ENCODE data around the gene SMG9.

The SMG9 gene

DNA sequence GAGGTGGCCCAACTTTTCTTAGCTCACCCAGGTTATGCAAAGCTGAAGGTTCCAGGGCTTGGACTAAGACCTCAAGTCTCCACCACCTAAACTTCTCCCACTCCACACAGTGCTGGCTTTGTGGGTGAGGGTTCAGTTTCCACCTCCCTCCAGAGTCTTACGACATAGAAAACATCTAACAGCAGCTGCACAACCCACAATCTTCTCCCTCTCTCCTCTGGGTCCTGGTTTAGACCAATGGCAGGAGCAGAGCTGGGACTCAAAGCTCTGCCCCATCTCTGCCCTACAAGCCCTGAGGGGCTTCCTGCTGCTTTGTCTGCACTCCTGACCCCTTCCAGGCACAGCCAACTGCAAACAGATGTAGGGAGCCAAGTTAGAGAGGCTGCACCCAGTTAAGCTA is 22.9 kb downstream of the SMG9 start:
- no peaks in the 10 kb centered on the region for H3K9me3 Mint-ChIP-seq
- peaks cover 44% of the 10 kb centered on the region for H3K36me3 Mint-ChIP-seq (ENCODE audit: low read depth)
- peak overlapping the region; percentile 63 for H3K27ac Mint-ChIP-seq
- no peaks in the 10 kb centered on the region for H3K27me3 Mint-ChIP-seq (ENCODE audit: low read depth)
- no peak overlapping the region for H3K4me3 Mint-ChIP-seq
- peaks cover 3% of the 10 kb centered on the region for H3K4me1 Mint-ChIP-seq (ENCODE audit: low read depth)

DNA sequence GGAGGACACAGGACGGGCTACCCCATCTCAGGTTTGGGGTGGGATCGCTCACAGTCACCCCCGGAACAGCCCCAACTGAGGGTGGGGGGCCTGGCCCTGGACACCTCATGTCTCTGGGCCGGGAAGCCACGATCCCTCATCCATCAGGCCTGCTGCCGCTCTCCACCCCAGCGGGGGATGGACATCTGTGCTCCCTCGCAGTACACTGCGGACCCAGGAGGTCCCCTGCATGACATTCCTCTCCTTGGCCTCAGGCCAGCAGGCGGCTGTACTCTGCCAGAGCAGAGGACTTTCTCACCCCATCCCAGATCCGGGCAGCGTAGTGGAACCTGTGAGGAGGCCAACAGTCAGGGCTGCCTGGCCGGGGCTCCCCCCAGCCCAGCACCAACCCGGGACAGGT is 23.4 kb downstream of the SMG9 start:
- H3K9me3 Mint-ChIP-seq = no peaks in the 10 kb centered on the region

DNA sequence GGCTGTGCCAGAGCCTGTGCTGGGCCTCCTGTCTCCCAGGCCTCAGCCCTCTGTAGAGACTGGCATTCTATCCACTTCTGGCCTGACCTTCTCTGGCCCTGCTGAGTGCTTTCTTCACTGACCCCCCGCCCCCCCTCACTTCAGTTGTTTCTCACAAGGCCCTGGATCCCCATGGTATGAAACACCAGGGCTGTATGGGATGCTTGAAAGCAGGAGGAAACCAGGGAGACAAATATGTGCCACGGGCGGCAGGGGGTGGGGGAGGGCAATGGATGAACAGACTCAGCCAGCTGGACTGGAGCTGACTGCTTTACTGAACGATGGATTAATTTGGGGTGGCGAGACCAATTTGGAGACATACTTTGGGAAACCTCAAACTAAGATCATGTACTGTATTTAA is 24.8 kb downstream of the SMG9 start:
- H3K4me1 Mint-ChIP-seq (ENCODE audit: low read depth) = peaks cover 4% of the 10 kb centered on the region
- H3K9me3 Mint-ChIP-seq = no peaks in the 10 kb centered on the region
- no peaks in the 10 kb centered on the region for H3K27me3 Mint-ChIP-seq (ENCODE audit: low read depth)
- no peak overlapping the region for H3K27ac Mint-ChIP-seq
- H3K36me3 Mint-ChIP-seq (ENCODE audit: low read depth) = peaks cover 35% of the 10 kb centered on the region
- H3K4me3 Mint-ChIP-seq = no peak overlapping the region

More for the DNA sequence above, 23.4 kb downstream of the SMG9 start:
- Mint-ChIP-seq H3K27ac (no peak overlapping the region), H3K36me3 (ENCODE audit: low read depth) (peaks cover 43% of the 10 kb centered on the region), H3K4me1 (ENCODE audit: low read depth) (no peaks in the 10 kb centered on the region), H3K4me3 (no peak overlapping the region), H3K27me3 (ENCODE audit: low read depth) (no peaks in the 10 kb centered on the region)

DNA sequence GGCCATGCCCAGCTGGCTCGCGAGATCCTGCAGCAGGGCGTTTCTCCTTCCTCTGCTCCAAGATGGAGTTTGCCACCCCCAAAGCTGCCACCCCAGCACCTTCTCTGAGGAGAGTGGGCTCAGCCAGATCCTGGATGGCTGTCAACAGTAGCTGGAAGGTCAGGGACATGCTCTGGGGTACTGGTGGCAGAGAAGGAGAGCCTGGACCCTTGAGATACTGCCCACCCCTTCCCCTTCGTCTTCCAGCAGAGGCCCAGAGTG is 27.2 kb downstream of the SMG9 start:
- Mint-ChIP-seq H3K36me3 (ENCODE audit: low read depth) (peaks cover 27% of the 10 kb centered on the region), H3K27me3 (ENCODE audit: low read depth) (no peaks in the 10 kb centered on the region), H3K4me3 (no peak overlapping the region), H3K9me3 (no peaks in the 10 kb centered on the region), H3K4me1 (ENCODE audit: low read depth) (peaks cover 4% of the 10 kb centered on the region), H3K27ac (no peak overlapping the region)

DNA sequence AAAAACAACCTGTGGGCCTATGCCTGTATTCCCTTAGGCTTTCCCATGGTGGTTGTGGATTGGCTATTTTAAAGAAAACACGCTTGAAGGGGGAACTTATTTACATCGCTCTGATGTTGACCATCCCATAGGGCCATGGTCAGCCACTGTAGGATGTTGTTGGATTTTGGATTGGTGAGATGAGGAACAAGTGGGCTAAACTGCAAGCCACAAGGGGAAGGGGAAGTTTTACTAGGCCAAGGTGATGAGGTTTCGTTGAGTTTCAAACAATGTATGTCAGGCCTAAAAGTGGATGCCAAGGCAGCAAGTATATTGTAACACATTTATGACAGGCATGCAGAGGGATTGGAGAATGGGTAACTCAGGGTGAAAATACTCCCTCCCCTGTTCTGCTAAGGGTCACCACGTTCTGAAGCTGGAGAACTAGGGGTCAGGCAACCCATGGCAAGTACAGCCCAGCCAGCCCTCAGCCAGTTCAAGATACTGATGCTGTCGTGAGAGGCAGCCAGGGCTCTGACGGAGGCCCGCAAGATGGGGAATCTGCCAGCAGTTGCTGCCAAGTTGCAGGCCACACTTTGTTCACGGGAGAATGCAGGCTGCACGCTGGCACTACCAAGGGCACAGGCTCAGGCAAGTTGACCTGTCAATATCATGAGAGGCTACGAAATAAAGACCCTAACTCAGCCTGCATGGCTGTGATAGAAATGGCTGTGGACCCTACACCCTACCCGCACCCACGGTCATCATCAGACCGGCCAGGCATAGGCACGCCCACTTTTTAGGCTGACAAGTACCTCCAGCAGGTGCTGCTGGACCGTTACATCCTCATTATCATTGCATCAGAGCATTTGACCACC is 27.8 kb downstream of the SMG9 start:
- Mint-ChIP-seq H3K36me3 (ENCODE audit: low read depth) (peaks cover 21% of the 10 kb centered on the region), H3K27me3 (ENCODE audit: low read depth) (no peaks in the 10 kb centered on the region), H3K4me1 (ENCODE audit: low read depth) (peaks cover 4% of the 10 kb centered on the region), H3K4me3 (no peak overlapping the region), H3K27ac (no peak overlapping the region), H3K9me3 (no peaks in the 10 kb centered on the region)

DNA sequence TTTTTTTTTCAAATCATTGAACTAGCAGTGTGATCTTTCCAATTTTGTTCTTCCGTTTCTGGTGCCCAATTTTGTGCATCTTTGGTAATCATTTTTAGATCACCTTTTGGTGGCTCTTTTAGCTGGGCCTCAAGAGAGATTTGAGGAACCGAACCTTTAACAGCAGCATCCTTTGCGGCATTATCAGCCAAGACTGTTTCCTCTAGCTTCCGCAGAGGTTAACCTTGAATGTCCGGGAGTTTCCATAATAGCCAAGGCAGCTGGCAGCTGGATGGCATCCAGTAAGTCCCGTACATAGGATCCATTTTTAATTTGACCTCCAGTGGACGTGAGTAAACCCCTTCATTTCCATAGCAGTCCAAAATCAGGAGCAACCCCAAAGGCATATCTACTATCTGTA is 29.3 kb downstream of the SMG9 start:
- no peak overlapping the region for H3K4me3 Mint-ChIP-seq
- H3K36me3 Mint-ChIP-seq (ENCODE audit: low read depth) = peaks cover 15% of the 10 kb centered on the region
- H3K27ac Mint-ChIP-seq = no peak overlapping the region
- no peaks in the 10 kb centered on the region for H3K9me3 Mint-ChIP-seq
- peaks cover 4% of the 10 kb centered on the region for H3K4me1 Mint-ChIP-seq (ENCODE audit: low read depth)
- H3K27me3 Mint-ChIP-seq (ENCODE audit: low read depth) = no peaks in the 10 kb centered on the region

DNA sequence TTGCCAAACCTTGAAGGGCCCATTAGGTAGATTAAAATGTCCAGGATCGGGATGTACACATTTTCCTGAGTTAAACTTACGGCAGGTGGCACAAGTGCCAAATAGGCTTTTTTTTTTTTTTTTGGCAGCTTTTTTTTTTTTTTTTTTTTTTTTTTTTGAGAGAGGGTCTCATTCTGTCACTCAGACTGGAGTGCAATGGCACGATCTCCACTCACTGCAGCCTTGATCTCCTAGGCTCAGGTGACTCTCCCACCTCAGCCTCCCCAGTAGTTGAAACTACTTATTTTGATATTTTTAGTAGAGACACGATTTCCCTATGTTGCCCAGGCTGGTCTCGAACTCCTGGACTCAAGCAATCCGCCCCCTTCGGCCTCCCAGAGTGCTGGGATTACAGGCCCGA is 29.9 kb downstream of the SMG9 start:
- Mint-ChIP-seq H3K27me3 (ENCODE audit: low read depth) (no peaks in the 10 kb centered on the region), H3K4me1 (ENCODE audit: low read depth) (peaks cover 4% of the 10 kb centered on the region), H3K27ac (no peak overlapping the region), H3K4me3 (no peak overlapping the region), H3K36me3 (ENCODE audit: low read depth) (peaks cover 15% of the 10 kb centered on the region), H3K9me3 (no peaks in the 10 kb centered on the region)

DNA sequence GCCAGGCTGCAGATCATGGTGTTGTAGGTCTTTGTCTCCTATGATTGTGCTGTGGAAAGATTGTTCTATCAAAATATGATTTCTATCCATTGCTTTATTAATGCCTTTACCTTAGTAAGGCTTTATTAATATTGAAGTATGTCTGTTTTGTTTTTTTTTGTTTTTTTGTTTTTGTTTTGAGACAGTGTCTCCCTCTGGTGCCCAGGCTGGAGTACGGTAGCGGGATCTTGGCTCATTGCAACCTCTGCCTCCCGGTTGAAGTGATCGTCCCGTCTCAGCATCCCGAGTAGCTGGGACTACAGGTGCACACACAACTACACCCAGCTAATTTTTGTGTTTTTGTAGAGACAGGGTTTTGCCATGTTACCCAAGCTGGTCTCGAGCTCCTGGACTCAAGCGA is 31.2 kb downstream of the SMG9 start:
- H3K4me1 Mint-ChIP-seq (ENCODE audit: low read depth) = peaks cover 4% of the 10 kb centered on the region
- H3K36me3 Mint-ChIP-seq (ENCODE audit: low read depth) = peaks cover 9% of the 10 kb centered on the region
- no peak overlapping the region for H3K4me3 Mint-ChIP-seq
- no peaks in the 10 kb centered on the region for H3K27me3 Mint-ChIP-seq (ENCODE audit: low read depth)
- H3K27ac Mint-ChIP-seq = no peak overlapping the region
- H3K9me3 Mint-ChIP-seq = no peaks in the 10 kb centered on the region

DNA sequence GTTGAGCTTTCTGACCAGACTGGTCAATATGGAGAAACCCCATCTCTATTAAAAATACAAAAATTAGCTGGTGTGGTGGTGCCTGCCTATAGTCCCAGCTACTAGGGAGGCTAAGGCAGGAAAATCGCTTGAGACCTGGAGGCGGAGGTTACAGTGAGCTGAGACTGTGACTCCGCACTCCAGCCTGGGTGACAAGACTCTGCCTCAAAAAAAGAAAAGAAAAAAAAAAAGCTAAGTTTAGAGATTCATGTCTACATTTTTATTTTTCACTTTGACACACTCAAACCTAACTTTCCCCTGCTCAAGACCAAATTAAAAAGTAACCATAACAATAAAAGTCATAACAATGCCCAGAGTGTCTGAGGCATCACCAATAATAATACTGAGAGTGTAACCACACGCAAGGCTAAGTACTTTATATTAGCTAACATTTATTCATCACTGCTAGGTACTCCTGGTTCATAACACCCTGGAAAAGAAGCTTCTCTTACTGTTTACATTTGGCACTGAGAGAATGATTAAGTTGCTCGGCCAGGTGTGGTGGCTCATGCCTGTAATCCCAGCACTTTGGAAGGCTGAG is 33.2 kb downstream of the SMG9 start:
- Mint-ChIP-seq H3K4me3 (no peak overlapping the region), H3K36me3 (ENCODE audit: low read depth) (no peaks in the 10 kb centered on the region), H3K27me3 (ENCODE audit: low read depth) (no peaks in the 10 kb centered on the region), H3K27ac (no peak overlapping the region), H3K4me1 (ENCODE audit: low read depth) (peaks cover 4% of the 10 kb centered on the region), H3K9me3 (no peaks in the 10 kb centered on the region)

DNA sequence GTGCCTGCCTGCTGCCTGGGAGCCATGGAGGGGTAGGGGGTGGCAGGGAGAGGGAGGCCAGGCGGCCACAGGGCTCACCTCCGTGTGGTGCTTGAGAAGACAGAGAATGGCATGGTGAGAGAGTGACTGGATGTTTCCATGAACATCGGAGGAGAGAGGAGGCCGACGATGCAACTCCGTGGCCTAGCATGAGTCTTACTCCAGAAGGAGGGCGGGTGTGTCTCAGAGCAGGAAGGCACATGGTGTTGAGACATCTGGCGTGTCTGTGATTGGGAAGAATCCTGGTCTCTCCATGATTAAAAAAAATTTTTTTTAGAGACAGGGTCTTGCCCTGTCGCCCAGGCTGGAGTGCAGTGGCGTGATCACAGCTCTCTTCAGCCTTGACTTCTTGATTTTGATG is 33.8 kb downstream of the SMG9 start:
- no peak overlapping the region for H3K4me3 Mint-ChIP-seq
- H3K27me3 Mint-ChIP-seq (ENCODE audit: low read depth) = no peaks in the 10 kb centered on the region
- no peak overlapping the region for H3K27ac Mint-ChIP-seq
- peaks cover 4% of the 10 kb centered on the region for H3K4me1 Mint-ChIP-seq (ENCODE audit: low read depth)
- no peaks in the 10 kb centered on the region for H3K9me3 Mint-ChIP-seq
- H3K36me3 Mint-ChIP-seq (ENCODE audit: low read depth) = no peaks in the 10 kb centered on the region

DNA sequence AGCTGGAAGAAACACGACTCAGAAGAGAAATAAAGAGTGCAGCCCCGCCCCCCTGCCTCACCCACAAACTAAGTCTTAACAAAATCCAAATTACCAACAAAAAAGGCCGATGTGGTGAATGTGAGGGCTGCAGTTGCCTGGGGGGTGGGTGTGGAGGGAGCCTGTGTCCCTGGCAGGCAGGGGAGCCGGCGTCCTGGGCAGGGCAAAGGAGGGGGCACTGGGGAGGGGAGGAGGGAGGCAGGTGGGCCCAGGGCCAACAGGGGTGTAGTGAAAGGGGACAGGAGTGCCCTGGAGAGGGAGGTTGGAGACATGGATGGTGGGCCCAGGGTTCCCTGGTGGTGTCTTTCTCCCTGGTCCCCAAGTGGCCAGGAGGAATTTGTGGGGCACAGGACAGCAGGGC is 34.8 kb downstream of the SMG9 start:
- Mint-ChIP-seq H3K27ac (no peak overlapping the region), H3K4me3 (no peak overlapping the region)

DNA sequence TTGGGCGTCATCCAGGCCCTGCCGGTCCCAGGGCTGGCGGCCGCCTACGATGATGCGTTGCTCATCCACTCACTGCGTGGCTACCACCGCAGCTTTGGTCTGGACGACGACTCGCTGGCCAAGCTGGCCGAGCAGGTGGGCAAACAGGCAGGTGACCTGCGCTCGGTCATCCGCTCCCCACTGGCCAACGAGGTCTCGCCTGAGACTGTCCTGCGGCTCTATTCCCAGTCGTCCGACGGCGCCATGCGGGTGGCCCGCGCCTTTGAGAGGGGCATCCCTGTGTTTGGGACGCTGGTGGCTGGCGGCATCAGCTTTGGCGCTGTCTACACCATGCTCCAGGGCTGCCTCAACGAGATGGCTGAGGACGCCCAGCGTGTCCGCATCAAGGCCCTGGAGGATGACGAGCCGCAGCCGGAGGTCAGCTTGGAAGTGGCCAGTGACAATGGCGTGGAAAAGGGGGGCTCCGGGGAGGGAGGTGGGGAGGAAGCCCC is 35.3 kb downstream of the SMG9 start:
- no peaks in the 10 kb centered on the region for H3K36me3 Mint-ChIP-seq (ENCODE audit: low read depth)
- H3K4me3 Mint-ChIP-seq = no peak overlapping the region
- H3K4me1 Mint-ChIP-seq (ENCODE audit: low read depth) = no peaks in the 10 kb centered on the region
- no peaks in the 10 kb centered on the region for H3K9me3 Mint-ChIP-seq
- no peaks in the 10 kb centered on the region for H3K27me3 Mint-ChIP-seq (ENCODE audit: low read depth)
- no peak overlapping the region for H3K27ac Mint-ChIP-seq

More for the DNA sequence above, 34.8 kb downstream of the SMG9 start:
- Mint-ChIP-seq H3K4me1 (ENCODE audit: low read depth) (no peaks in the 10 kb centered on the region), H3K27me3 (ENCODE audit: low read depth) (no peaks in the 10 kb centered on the region), H3K36me3 (ENCODE audit: low read depth) (no peaks in the 10 kb centered on the region), H3K9me3 (no peaks in the 10 kb centered on the region)

DNA sequence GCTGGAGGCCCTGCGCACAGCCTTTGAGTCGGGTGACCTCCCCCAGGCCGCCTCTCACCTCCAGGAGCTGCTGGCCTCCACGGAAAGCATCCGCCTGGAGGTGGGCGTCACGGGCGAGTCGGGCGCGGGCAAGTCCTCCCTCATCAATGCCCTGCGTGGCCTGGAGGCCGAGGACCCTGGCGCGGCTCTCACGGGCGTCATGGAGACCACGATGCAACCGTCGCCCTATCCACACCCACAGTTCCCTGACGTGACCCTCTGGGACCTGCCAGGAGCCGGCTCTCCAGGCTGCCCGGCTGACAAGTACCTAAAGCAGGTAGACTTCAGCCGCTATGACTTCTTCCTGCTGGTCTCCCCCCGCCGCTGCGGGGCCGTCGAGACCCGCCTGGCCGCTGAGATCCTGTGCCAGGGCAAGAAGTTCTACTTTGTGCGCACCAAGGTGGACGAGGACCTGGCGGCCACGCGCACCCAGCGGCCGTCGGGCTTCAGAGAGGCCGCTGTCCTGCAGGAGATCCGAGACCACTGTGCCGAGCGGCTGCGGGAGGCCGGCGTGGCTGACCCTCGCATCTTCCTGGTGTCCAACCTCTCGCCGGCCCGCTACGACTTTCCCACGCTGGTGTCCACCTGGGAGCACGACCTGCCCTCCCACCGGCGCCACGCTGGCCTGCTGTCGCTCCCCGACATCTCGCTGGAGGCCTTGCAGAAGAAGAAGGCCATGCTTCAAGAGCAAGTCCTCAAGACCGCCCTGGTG is 36.0 kb downstream of the SMG9 start:
- no peak overlapping the region for H3K27ac Mint-ChIP-seq
- H3K4me3 Mint-ChIP-seq = no peak overlapping the region
- no peaks in the 10 kb centered on the region for H3K27me3 Mint-ChIP-seq (ENCODE audit: low read depth)
- no peaks in the 10 kb centered on the region for H3K36me3 Mint-ChIP-seq (ENCODE audit: low read depth)
- no peaks in the 10 kb centered on the region for H3K4me1 Mint-ChIP-seq (ENCODE audit: low read depth)
- H3K9me3 Mint-ChIP-seq = no peaks in the 10 kb centered on the region

DNA sequence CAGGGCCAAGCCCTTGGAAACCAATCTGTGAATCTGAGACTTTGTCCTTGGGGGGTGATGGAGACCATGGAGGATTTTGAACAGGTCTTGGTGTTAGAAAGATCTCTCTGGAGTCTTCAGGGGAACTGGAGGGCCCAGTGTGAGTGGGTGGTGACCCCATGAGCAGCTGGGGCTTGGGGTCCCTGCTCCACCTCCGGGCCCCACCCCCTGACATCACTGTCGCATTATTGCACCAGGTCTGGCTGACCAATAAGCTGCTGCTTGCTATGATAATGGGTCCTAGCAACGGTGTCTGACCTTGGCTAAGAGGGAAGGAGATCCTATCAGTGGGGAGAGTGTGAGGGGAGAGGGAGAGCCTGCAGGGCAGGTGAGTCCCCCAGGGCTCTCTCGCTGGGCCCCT is 39.0 kb downstream of the SMG9 start, which contains the start of gene IRGC:
TSS of gene IRGC (plus strand) at position 301 of the 400 bp plus-strand sequence. CDS start 2,483 bp downstream, outside the sequence.
- Mint-ChIP-seq H3K4me1 (ENCODE audit: low read depth) (peaks cover 2% of the 10 kb centered on the region), H3K9me3 (no peaks in the 10 kb centered on the region), H3K36me3 (ENCODE audit: low read depth) (no peaks in the 10 kb centered on the region), H3K27ac (no peak within 1 kb of the TSS), H3K27me3 (ENCODE audit: low read depth) (no peaks in the 10 kb centered on the region), H3K4me3 (no peak within 1 kb of the TSS)

DNA sequence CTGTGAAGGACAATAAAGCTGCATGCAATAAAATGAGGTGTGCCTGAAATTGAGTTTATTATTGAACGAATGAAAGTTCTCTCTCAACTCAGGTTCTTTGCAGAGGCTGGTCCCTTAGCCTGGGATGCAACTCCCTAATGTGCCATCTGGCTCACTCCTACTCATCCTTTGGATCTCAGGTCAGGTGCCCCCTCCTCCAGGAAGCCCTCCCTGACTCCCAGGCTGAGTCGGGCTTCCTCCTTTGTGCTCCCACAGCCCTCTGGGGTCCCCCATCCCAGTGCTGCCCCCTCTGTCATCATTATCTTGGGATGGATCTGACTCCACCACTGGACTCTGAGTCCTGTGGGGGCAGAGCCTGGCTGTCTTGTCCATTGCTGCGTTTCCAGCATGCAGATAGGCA is 41.6 kb downstream of the SMG9 start:
- H3K36me3 Mint-ChIP-seq (ENCODE audit: low read depth) = peaks cover 3% of the 10 kb centered on the region
- no peak overlapping the region for H3K27ac Mint-ChIP-seq
- H3K27me3 Mint-ChIP-seq (ENCODE audit: low read depth) = no peaks in the 10 kb centered on the region
- H3K4me1 Mint-ChIP-seq (ENCODE audit: low read depth) = peaks cover 2% of the 10 kb centered on the region
- H3K4me3 Mint-ChIP-seq = no peak overlapping the region
- H3K9me3 Mint-ChIP-seq = peaks cover 10% of the 10 kb centered on the region
